Kidney (tissue), 14 donors: ENCODE results near the gene GBGT1. TPM values are rescaled to one million over a fixed set of nuclear protein-coding genes. Genes with fewer than 3 reads are reported as not detected.
A peak's percentile ranks its signal among the peaks of the same experiment; 100 is the strongest.

Experiments
- DNase-seq, 5 donors: peaks; one replicate each; pipeline ENCODE4 v3.0.0-alpha.2; 2013 to 2020
- FAIRE-seq: peaks from 2 replicates; lab custom pipeline; 2012; peaks lifted over from hg19 to GRCh38; lab: Jason Lieb, UNC
- H3K27ac ChIP-seq, 2 donors: one replicate each; pipeline ENCODE4 v1.7.0; 2013; ENCODE audit warnings: low read depth in 2 of 2, low read length in 2 of 2, inconsistent platforms in 1 of 2
- H3K27me3 ChIP-seq: one replicate; pipeline ENCODE4 v1.7.1; 2013; ENCODE audit warnings: low read length, inconsistent platforms; ENCODE audit not compliant: control insufficient read depth, insufficient read depth
- H3K36me3 ChIP-seq, 3 donors: one replicate each; pipeline versions ENCODE4 v1.7.0 to v1.7.1; 2013; ENCODE audit warnings: low read length in 3 of 3, control low read depth in 1 of 3, inconsistent platforms in 1 of 3; ENCODE audit not compliant: insufficient read depth in 3 of 3, control insufficient read depth in 2 of 3
- H3K4me1 ChIP-seq, 3 donors: one replicate each; pipeline versions ENCODE4 v1.7.0 to v1.7.1; 2013; ENCODE audit warnings: low read length in 3 of 3, inconsistent platforms in 1 of 3, low read depth in 1 of 3; ENCODE audit not compliant: control insufficient read depth in 2 of 3, insufficient read depth in 2 of 3
- H3K4me3 ChIP-seq, 3 donors: one replicate each; pipeline versions ENCODE4 v1.7.0 to v1.8.1; 2013; ENCODE audit warnings: low read length in 3 of 3, control low read depth in 1 of 3, inconsistent platforms in 1 of 3
- H3K9ac ChIP-seq, 3 donors: one replicate each; pipeline versions ENCODE4 v1.7.0 to v1.7.1; 2013; ENCODE audit warnings: low read length in 3 of 3, control low read depth in 1 of 3, inconsistent platforms in 1 of 3
- H3K9me3 ChIP-seq, 3 donors: one replicate each; pipeline versions ENCODE4 v1.7.0 to v1.7.1; 2013; ENCODE audit warnings: low read length in 3 of 3, control low read depth in 1 of 3, inconsistent platforms in 1 of 3; ENCODE audit not compliant: control insufficient read depth in 2 of 3, insufficient read depth in 1 of 3
- intact Hi-C: fragments of 100-400 bp; cut with DNase I; formaldehyde crosslinking; loops from one replicate; pipeline ENCODE4 v1.11.1; 2022
- polyA plus RNA-seq: library from polyadenylated mRNA; stranded (reverse); fragments of 350-450 nt; fragmentation: Illumina TruSeq; extraction: RNeasy Lipid Tissue Mini Kit (QIAGEN cat#74804); gene quantifications from one replicate; pipeline ENCODE4 v1.2.3, GENCODE V29; 2014; ENCODE audit warnings: low read depth, low replicate concordance; ENCODE audit not compliant: insufficient read depth
- total RNA-seq: library from RNA; stranded (reverse); fragmentation: NEBNext Ultra II Directional; extraction: Animal tissue kit (Norgen Biotek cat#: 25700); gene quantifications from one replicate; pipeline ENCODE4 v1.2.1, GENCODE V29; 2021
- TF ChIP-seq, protein P1 (sequence below): IDR thresholded peaks from 3 replicates; pipeline ENCODE4 v1.5.1; 2012; ENCODE audit warnings: mild to moderate bottlenecking, moderate library complexity, borderline replicate concordance; ENCODE audit not compliant: insufficient read depth; ENCODE audit errors: extremely low read depth
- donor health status: control.
- donor health status: control.
- donor health status: control.
- donor health status: control.
- donor health status: control.
- donor health status: DM: yes; HTN: yes; CAD: no.
- donor health status: Normal renal cell carcinoma (clear cell type).

The GBGT1 gene
- total and polyA plus RNA-seq, 2 donors from 2014 or later = 7.9 to 21.6 TPM

GRCh38 chr9:133200631-133201030 is 36.9 kb upstream of the GBGT1 start:
- Histone ChIP-seq H3K27ac (no peak overlapping the region), H3K9me3 (no peaks in the 10 kb centered on the region), H3K36me3 (no peaks in the 10 kb centered on the region), H3K27me3 (no peaks in the 10 kb centered on the region), H3K9ac (no peak overlapping the region), H3K4me1 (no peaks in the 10 kb centered on the region), H3K4me3 (no peak overlapping the region)
- intact Hi-C loops = no loop called here
- peak in 1 of 5 donors; percentile 56 for DNase-seq
- FAIRE-seq = no peak
- TF ChIP-seq, protein P1, sequence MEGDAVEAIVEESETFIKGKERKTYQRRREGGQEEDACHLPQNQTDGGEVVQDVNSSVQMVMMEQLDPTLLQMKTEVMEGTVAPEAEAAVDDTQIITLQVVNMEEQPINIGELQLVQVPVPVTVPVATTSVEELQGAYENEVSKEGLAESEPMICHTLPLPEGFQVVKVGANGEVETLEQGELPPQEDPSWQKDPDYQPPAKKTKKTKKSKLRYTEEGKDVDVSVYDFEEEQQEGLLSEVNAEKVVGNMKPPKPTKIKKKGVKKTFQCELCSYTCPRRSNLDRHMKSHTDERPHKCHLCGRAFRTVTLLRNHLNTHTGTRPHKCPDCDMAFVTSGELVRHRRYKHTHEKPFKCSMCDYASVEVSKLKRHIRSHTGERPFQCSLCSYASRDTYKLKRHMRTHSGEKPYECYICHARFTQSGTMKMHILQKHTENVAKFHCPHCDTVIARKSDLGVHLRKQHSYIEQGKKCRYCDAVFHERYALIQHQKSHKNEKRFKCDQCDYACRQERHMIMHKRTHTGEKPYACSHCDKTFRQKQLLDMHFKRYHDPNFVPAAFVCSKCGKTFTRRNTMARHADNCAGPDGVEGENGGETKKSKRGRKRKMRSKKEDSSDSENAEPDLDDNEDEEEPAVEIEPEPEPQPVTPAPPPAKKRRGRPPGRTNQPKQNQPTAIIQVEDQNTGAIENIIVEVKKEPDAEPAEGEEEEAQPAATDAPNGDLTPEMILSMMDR = no peak

- Histone ChIP-seq H3K9me3 (peaks cover 0 to 3% (median 3%) of the 10 kb centered on the region in 3 donors), H3K27me3 (no peaks in the 10 kb centered on the region), H3K4me3 (peak overlapping the region; percentile 21 to 59 (median 58)), H3K27ac (no peak overlapping the region), H3K9ac (no peak overlapping the region), H3K4me1 (no peaks in the 10 kb centered on the region), H3K36me3 (no peaks in the 10 kb centered on the region)
- peak in 4 of 5 donors; percentile 53 to 86 (median 73) for DNase-seq
- TF ChIP-seq, protein P1 = no peak
- no peak for FAIRE-seq
- intact Hi-C loops = no loop called here
Measured at GRCh38 chr9:133199648-133200321, 36.1 kb upstream of the GBGT1 start.

DNA sequence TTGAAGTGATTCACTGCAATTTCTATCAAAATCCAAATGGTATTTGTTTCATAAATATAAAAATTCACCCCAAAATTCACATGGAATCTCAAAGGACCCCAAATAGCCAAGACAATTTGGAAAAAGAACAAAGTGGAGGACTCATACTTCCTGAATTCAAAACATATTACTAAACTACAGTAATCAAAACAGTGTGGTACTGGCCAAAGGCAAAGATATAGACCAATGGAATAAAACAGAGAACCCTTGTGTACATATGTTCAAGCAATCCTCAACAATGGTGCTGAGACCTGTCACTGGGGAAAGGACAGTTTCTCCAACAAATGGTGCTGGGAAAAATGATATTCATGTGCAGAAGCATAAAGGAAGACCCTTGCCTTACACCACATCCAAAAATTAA is 31.3 kb upstream of the GBGT1 start:
- no peaks in the 10 kb centered on the region for H3K4me1 ChIP-seq
- no peak overlapping the region for H3K9ac ChIP-seq
- H3K27me3 ChIP-seq = no peaks in the 10 kb centered on the region
- intact Hi-C loops = no loop called here
- no peaks in the 10 kb centered on the region for H3K36me3 ChIP-seq
- no peak overlapping the region for H3K27ac ChIP-seq
- TF ChIP-seq, protein P1 = no peak
- H3K9me3 ChIP-seq = peaks cover 0 to 3% (median 3%) of the 10 kb centered on the region in 3 donors
- no peak for FAIRE-seq
- no peak overlapping the region for H3K4me3 ChIP-seq
- no peak for DNase-seq
